Lower leg skin (tissue), 3 donors: ENCODE data around the gene SLC43A3.

ENCODE experiments used
- CTCF ChIP-seq, 3 donors: fragments of 450-650 bp; IDR thresholded peaks; one replicate each; pipeline ENCODE4 v1.5.1; 2016; ENCODE audit warnings: antibody characterized with exemption in 3 of 3, mild to moderate bottlenecking in 3 of 3, moderate library complexity in 2 of 3
- POLR2A ChIP-seq, 2 donors: fragments of 450-650 bp; IDR thresholded peaks; one replicate each; pipeline ENCODE4 v1.6.1; 2016 to 2017; ENCODE audit warnings: antibody characterized with exemption in 2 of 2, mild to moderate bottlenecking in 1 of 2, moderate library complexity in 1 of 2

GRCh38 chr11:57474803-57475115 lies 47.8 kb upstream of the SLC43A3 start:
- TF ChIP-seq POLR2A (IDR thresholded peaks at IDR 0.05) (no peak), CTCF (IDR thresholded peaks at IDR 0.05) (no peak)
